ENCODE results near the gene COQ4. TPM values are rescaled to one million over a fixed set of nuclear protein-coding genes. Genes with fewer than 3 reads are reported as not detected.
A peak's percentile ranks its signal among the peaks of the same experiment; 100 is the strongest.

The COQ4 gene
- total RNA-seq, 1 experiment from 2014 or later = 19.1 TPM

DNA sequence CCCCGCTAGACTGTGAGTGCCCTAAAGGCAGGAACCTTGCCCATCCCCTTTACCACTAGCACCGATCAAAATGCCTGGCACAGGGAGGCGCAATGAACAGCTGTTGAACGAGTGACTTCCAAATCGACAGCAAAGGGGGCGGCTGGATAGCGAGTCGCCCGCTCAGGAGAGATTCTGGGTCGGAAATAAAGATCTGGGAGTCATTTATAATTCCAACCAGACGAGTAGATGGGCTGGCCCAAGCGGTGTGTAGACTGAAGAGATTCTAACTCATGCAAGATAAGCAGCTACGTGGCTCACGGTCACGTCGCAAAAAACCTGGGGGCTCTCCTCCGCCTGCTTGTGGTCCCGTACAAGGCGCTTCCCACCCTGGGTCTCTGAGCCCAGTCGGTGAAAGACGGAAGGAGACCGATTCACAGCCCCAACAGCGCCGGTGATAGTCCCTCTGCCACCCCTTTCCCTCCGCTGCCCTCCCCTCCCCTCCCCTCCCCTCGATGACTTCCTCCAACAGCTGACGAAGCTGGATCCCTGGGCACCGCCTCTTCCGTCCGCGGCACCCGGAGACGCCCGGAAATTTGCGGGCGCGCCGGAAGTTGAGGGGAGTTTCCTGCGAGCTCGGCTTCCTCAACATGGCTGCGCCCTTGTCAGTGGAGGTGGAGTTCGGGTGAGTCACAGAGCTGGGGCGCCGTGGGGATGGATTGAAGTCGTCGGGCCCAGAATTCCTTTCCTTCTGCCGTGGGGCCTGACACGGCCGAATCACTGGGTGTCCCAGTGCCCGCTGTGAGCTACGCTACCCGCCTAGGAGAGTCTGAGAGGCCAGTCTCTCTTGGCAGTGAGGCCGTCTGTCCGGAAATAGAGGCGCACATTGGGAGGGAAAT, 48.4 kb downstream of the COQ4 start, which contains the start of gene URM1:
URM1 (plus strand) TSS at position 623 of the 878 bp plus-strand sequence; CDS start at position 630, 7 bp downstream.
- intact Hi-C loops (cut with micrococcal nuclease; ENCODE audit: unreplicated experiment) (no loop called here), in situ Hi-C loops (cut with HindIII; ENCODE audit: low pct_unique_long_range_greater_than_20kb, low sequenced_read_pairs) (no loop called here)
- no peaks in the 10 kb centered on the region for H3K27me3 ChIP-seq (ENCODE audit: control insufficient read depth, insufficient read depth, low read length)
- H3K9me3 ChIP-seq (ENCODE audit: control insufficient read depth, insufficient read depth, low read depth, low read length) = no peaks in the 10 kb centered on the region
- peaks cover 5% of the 10 kb centered on the region; the same call in 1 of the 2 replicates for H3K36me3 ChIP-seq (ENCODE audit: control insufficient read depth, insufficient read depth, low read length)
- H3K4me1 ChIP-seq (ENCODE audit: control insufficient read depth, insufficient read depth, low read length) = peaks cover 4% of the 10 kb centered on the region
- no peak for TF ChIP-seq TCF7L2 (IDR thresholded peaks at IDR 0.05; ENCODE audit: low read depth, low read length)
- 0 out of 4 replicates have a peak, but pooled peaks of 1 of the 2 experiments have one; percentile 45 for TF ChIP-seq REST (IDR thresholded peaks at IDR 0.05; ENCODE audit: insufficient read depth in 1 of 2, low read depth in 2 of 2, low read length in 1 of 2)
- 0 out of 2 replicates have a peak, but pooled peaks have one; percentile 25 for TF ChIP-seq SIN3A (IDR thresholded peaks at IDR 0.05; ENCODE audit: borderline replicate concordance, insufficient read depth, low read depth, low read length)
- TF ChIP-seq POLR2AphosphoS5 (IDR thresholded peaks at IDR 0.05; ENCODE audit: low read depth, low read length) = peak; percentile 77
- ATAC-seq = peak; percentile 98
- H3K4me3 ChIP-seq (ENCODE audit: low read depth in 2 of 2, low read length in 2 of 2) = peak within 1 kb of the TSS; percentile 96 to 97
- ChIA-PET POLR2A (interaction anchor here (0.5 to 0.6 kb wide), 3 partner anchors 39 to 748 kb away, joined by 3 to 9 read pairs (median 3); no protein-coding TSS in a partner anchor), CTCF (interaction anchor here (0.6 to 1.4 kb wide), 4 partner anchors 8 to 382 kb away, joined by 3 to 10 read pairs (median 4); no protein-coding TSS in a partner anchor)
- DNase-seq (ENCODE audit: low read depth, low spot score) = peak; percentile 61
- BruUV-seq (replicated peaks) = TSS peak; percentile 97
- H3K27ac ChIP-seq (ENCODE audit: low read length) = peak within 1 kb of the TSS; percentile 93

DNA sequence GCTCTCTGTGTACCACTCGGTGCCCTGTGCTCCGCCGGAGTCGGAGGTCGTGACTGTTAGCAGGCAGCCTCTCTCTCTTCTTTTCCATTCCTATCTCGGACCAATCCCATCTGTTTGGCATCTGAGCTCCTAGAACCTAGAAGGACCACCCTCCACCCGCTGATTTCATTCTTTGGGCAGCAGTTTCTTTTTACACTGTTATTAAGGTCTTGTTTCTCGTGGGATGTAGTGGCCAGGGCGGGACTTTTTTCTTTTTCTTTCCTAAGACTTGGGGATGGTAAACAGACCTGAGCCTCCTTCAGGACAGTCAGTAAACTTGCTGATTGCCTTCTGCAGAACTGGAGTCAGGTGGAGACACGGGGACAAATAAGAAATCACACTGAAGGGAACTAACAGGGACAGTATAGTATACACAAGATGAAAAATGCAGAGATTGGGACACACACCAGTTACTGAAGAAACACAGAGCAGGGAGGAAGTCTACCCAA, 49.0 kb downstream of the COQ4 start:
- ChIA-PET POLR2A (interaction anchor here (0.6 kb wide), 1 partner anchor 54 kb away, joined by 9 read pairs; no protein-coding TSS in a partner anchor), CTCF (interaction anchor here (0.9 to 1.4 kb wide), 2 partner anchors 9 to 40 kb away, joined by 5 to 10 read pairs; no protein-coding TSS in a partner anchor)
- DNase-seq (ENCODE audit: low read depth, low spot score) (no peak), ATAC-seq (no peak)
- TSS peak; percentile 93 for BruUV-seq (replicated peaks)
- H3K4me1 ChIP-seq (ENCODE audit: control insufficient read depth, insufficient read depth, low read length) = peaks cover 4% of the 10 kb centered on the region
- H3K36me3 ChIP-seq (ENCODE audit: control insufficient read depth, insufficient read depth, low read length) = peaks cover 5% of the 10 kb centered on the region; the same call in 1 of the 2 replicates
- no peaks in the 10 kb centered on the region for H3K27me3 ChIP-seq (ENCODE audit: control insufficient read depth, insufficient read depth, low read length)
- peak overlapping the region; percentile 93 for H3K27ac ChIP-seq (ENCODE audit: low read length)
- peak overlapping the region; percentile 96 to 97 for H3K4me3 ChIP-seq (ENCODE audit: low read depth in 2 of 2, low read length in 2 of 2)
- H3K9me3 ChIP-seq (ENCODE audit: control insufficient read depth, insufficient read depth, low read depth, low read length) = no peaks in the 10 kb centered on the region
- intact Hi-C loops (cut with micrococcal nuclease; ENCODE audit: unreplicated experiment) (no loop called here), in situ Hi-C loops (cut with HindIII; ENCODE audit: low pct_unique_long_range_greater_than_20kb, low sequenced_read_pairs) (no loop called here)
- TF ChIP-seq SIN3A (IDR thresholded peaks at IDR 0.05; ENCODE audit: borderline replicate concordance, insufficient read depth, low read depth, low read length) = no peak
- no peak for TF ChIP-seq CTCF (IDR thresholded peaks at IDR 0.05)
- no peak for TF ChIP-seq REST (IDR thresholded peaks at IDR 0.05; ENCODE audit: insufficient read depth in 1 of 2, low read depth in 2 of 2, low read length in 1 of 2)
- TF ChIP-seq POLR2AphosphoS5 (IDR thresholded peaks at IDR 0.05; ENCODE audit: low read depth, low read length) = no peak
- no peak for TF ChIP-seq TCF7L2 (IDR thresholded peaks at IDR 0.05; ENCODE audit: low read depth, low read length)

Data from Panc1 (cell line).